Breast epithelium (tissue), 3 donors: ENCODE measurements around the gene GTF2H4.

Source experiments
- POLR2A ChIP-seq: fragments of 450-650 bp; IDR thresholded peaks from one replicate; pipeline ENCODE4 v1.6.1; 2016; ENCODE audit warnings: antibody characterized with exemption, mild to moderate bottlenecking, moderate library complexity
- TF ChIP-seq, protein P1 (sequence below), 3 donors: fragments of 450-650 bp; IDR thresholded peaks; one replicate each; pipeline ENCODE4 v1.5.1; 2016 to 2017; ENCODE audit warnings: antibody characterized with exemption in 3 of 3, mild to moderate bottlenecking in 3 of 3, moderate library complexity in 3 of 3

DNA sequence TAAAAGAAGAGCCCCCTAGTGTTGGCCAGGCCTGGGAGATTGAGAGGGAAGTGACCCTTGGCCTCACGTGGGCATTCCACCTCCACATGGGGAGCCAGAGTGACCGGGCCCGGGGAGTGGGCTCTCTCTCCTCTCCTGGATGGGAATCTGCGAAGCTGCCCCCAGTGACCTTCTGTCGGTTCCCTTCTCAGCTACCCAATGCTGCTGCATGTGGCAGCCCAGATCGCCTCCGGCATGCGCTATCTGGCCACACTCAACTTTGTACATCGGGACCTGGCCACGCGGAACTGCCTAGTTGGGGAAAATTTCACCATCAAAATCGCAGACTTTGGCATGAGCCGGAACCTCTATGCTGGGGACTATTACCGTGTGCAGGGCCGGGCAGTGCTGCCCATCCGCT is 10.1 kb upstream of the GTF2H4 start:
- TF ChIP-seq, protein P1, sequence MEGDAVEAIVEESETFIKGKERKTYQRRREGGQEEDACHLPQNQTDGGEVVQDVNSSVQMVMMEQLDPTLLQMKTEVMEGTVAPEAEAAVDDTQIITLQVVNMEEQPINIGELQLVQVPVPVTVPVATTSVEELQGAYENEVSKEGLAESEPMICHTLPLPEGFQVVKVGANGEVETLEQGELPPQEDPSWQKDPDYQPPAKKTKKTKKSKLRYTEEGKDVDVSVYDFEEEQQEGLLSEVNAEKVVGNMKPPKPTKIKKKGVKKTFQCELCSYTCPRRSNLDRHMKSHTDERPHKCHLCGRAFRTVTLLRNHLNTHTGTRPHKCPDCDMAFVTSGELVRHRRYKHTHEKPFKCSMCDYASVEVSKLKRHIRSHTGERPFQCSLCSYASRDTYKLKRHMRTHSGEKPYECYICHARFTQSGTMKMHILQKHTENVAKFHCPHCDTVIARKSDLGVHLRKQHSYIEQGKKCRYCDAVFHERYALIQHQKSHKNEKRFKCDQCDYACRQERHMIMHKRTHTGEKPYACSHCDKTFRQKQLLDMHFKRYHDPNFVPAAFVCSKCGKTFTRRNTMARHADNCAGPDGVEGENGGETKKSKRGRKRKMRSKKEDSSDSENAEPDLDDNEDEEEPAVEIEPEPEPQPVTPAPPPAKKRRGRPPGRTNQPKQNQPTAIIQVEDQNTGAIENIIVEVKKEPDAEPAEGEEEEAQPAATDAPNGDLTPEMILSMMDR (IDR thresholded peaks at IDR 0.05): no peak
- no peak for TF ChIP-seq POLR2A
